Neuron (in vitro differentiated cells): ENCODE measurements around the gene KDM6B.

Source experiments
- H2AFZ ChIP-seq: one replicate; pipeline ENCODE4 v1.6.1; 2013; ENCODE audit warnings: low read depth, mild to moderate bottlenecking, inconsistent platforms, low read length, moderate library complexity
- H3K27me3 ChIP-seq: one replicate; pipeline ENCODE4 v1.6.1; 2013; ENCODE audit warnings: low read length; ENCODE audit not compliant: insufficient read depth
- H3K36me3 ChIP-seq: one replicate; pipeline ENCODE4 v1.6.1; 2013; ENCODE audit warnings: low read length; ENCODE audit not compliant: insufficient read depth
- H3K4me1 ChIP-seq: one replicate; pipeline ENCODE4 v1.6.1; 2013; ENCODE audit warnings: low read length; ENCODE audit not compliant: insufficient read depth
- H3K4me3 ChIP-seq: 2 replicates; pipeline ENCODE4 v1.5.1; 2013; ENCODE audit warnings: mild to moderate bottlenecking, low read length, moderate library complexity
- H3K9me3 ChIP-seq: one replicate; pipeline ENCODE4 v1.6.1; 2013; ENCODE audit warnings: low read length

The KDM6B gene

DNA sequence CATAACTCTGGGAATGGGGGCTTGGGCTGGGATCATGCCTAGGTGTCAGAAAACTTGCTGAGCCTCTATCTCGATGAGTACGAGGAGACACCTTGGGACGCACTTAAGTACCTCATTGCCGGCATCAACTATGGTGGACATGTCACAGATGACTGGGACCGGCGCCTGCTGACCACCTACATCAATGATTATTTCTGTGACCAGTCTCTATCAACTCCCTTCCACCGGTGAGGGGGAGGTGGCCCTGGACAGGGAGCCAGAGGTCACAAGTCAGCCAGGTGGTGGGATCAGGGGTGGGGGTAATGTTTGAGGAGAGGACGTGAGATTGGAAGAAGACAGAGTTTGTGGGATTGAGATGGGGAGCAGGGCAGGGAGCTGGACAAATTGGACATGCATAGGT lies 3.4 kb upstream of the KDM6B start:
- H2AFZ ChIP-seq: no peak overlapping the region
- H3K27me3 ChIP-seq: peaks cover 11% of the 10 kb centered on the region
- no peak overlapping the region for H3K4me3 ChIP-seq
- H3K4me1 ChIP-seq: peaks cover 14% of the 10 kb centered on the region
- H3K9me3 ChIP-seq: no peaks in the 10 kb centered on the region
- no peaks in the 10 kb centered on the region for H3K36me3 ChIP-seq

DNA sequence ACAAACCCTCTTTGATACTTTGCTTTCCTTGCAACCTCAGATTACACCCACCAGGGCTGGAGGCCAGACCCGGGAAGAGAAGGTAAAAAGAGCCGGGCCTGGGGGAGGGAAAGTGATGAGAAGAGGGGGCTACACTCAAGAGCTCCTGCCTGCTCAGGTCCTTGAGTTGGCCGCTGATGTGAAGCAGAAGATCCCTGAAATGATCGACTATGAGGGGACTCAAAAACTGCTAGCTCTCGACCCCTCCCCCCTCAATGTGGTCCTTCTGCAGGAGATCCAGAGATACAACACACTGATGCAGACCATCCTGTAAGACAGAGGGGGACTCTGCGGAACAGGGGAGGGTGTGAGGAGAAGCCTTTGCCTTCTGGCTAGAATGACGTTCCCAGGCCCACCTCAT lies 2.8 kb upstream of the KDM6B start:
- no peak overlapping the region for H3K4me3 ChIP-seq
- H2AFZ ChIP-seq: no peak overlapping the region
- peaks cover 16% of the 10 kb centered on the region for H3K4me1 ChIP-seq
- H3K27me3 ChIP-seq: peaks cover 11% of the 10 kb centered on the region
- no peaks in the 10 kb centered on the region for H3K9me3 ChIP-seq
- H3K36me3 ChIP-seq: no peaks in the 10 kb centered on the region

DNA sequence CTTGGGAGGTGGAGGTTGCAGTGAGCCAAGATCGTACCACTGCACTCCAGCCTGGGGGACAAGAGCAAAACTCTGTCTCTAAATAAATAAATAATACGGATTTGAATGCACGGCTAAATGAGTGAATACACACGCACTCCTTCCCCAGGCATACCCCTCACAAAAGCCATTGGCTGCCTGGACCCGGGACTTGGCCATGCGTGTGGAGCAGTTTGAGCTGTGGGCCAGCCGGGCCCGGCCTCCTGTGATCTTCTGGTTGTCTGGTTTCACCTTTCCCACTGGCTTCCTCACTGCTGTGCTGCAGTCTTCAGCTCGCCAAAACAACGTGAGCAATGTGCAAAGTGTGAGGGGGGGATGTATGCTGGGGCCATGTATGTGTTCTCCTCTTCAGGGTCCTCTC lies 1.6 kb upstream of the KDM6B start:
- H3K36me3 ChIP-seq: no peaks in the 10 kb centered on the region
- H2AFZ ChIP-seq: no peak overlapping the region
- no peaks in the 10 kb centered on the region for H3K9me3 ChIP-seq
- peaks cover 11% of the 10 kb centered on the region for H3K27me3 ChIP-seq
- H3K4me1 ChIP-seq: peaks cover 23% of the 10 kb centered on the region
- no peak overlapping the region for H3K4me3 ChIP-seq

DNA sequence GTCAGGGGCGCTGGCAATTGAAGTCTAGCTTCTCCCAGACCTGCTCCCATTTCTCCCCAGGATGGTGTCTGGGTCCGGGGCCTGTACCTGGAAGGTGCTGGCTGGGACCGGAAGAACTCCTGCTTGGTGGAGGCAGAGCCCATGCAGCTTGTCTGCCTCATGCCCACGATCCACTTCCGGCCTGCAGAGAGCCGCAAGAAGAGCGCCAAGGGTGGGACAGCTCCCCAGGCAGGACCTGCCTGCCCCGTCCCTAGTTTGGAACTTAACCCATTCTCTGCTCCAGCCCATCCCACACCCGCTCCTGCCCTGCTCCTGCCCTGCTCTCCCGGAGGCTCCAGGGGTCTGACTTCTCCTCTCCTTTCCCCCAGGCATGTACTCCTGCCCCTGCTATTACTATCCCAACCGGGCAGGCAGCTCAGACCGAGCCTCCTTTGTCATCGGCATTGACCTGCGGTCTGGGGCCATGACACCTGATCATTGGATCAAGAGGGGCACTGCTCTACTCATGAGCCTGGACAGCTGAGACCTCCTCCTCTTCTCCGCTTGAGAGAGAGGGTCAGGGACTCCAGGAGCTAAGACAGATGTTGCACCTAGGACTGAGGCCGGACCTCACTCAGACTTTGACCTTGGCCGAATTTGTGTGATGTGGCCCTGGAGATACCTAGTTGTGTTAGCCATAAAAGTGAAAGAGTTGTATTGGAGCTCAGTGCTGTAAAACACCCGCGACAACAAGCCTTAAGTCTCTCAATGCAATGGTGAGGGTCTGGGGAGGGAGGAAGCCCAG lies 814 bp upstream of the KDM6B start:
- H3K4me1 ChIP-seq: peaks cover 29% of the 10 kb centered on the region
- H3K4me3 ChIP-seq: peak overlapping the region; percentile 50
- H2AFZ ChIP-seq: no peak overlapping the region
- no peaks in the 10 kb centered on the region for H3K36me3 ChIP-seq
- H3K27me3 ChIP-seq: peaks cover 11% of the 10 kb centered on the region
- no peaks in the 10 kb centered on the region for H3K9me3 ChIP-seq

GRCh38 chr17:7834542-7834956 lies 532 bp downstream of the KDM6B start:
- Histone ChIP-seq H3K9me3 (no peaks in the 10 kb centered on the region), H3K36me3 (no peaks in the 10 kb centered on the region), H3K27me3 (peaks cover 11% of the 10 kb centered on the region), H3K4me1 (peaks cover 41% of the 10 kb centered on the region), H2AFZ (no peak overlapping the region), H3K4me3 (peak overlapping the region; percentile 50)

DNA sequence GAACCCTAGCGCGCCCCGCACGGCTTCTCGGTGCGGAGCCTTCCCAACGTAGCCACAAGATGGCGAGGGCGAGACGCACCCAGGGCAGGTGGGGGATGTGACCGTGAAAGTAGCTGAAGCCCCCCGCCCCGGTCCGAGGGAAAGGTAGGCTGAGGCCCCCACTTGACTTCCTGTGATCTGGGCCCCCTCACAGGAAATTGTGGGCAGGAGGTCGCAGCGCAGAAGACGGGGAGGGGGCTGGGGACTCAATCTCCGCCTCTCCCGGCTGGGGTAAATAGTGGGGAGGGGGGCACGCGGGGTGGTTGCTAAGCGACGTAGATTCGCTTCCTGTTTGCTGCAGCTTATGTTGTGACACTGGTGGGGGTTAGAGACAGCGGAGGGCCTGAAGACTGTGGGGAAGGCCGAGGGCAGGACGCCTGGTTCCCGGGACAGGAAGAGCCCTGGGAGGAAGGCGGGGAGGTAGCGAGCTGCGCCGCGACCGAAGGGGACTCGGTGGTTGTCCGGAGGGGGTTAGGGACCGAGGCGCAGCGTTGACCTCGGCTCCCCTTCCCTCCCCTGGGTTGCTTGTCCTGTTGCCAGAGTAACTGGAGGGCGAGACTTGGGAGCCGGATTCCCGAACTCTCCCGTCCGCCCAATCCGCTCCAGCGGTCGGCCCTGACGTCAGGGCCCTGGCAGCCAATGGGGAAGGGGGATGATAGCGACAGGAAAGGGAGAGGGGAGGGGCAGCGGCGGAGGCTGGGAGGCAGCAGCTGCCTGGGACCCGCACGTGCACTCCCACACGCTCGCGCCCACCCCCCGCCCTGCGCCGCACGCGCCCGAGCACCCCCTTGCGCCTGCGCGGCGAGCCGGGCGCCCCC lies 1.2 kb downstream of the KDM6B start:
- Histone ChIP-seq H3K27me3 (peaks cover 10% of the 10 kb centered on the region), H3K4me3 (peak overlapping the region; percentile 84), H3K9me3 (no peaks in the 10 kb centered on the region), H3K4me1 (peaks cover 47% of the 10 kb centered on the region), H3K36me3 (peaks cover 2% of the 10 kb centered on the region), H2AFZ (no peak overlapping the region)

DNA sequence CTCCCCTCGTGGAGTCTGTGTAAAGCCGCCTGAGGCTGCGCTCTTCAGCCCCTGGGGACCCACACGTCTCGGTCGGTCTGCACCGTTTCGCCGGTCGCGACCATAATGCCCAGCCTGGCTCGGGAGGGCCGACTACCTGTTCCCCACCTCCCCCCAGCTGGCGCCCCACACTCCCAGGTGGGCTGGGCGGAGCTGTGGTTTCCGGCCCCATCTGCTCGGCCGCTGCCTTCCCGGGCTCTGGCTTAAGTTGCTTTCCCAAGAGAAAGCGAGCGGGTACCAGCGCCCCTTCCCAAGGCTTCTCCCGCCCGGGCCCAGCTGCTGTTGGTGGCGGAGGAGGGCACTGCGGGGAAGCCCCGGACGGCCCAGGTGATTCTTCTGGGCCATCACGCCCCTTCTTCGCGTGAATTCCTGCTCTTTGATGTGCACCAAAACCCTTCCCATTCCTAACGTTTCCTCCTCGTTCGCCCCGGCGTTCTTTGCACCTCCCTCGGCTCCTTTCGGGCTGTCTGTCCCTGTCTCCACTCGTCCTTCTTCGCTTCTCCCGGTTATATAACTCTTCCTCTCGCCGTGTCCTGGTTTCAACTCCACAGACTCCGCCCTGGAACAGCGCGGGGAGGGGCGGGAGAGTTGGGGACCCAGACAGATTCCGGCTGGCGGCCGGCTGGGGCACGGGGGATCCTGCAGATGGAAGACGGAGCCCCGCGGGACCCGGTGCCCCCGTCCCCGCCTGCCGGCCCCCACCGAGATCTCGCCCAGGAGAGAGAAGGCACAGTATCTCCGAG lies 2.0 kb downstream of the KDM6B start:
- H3K27me3 ChIP-seq: peaks cover 5% of the 10 kb centered on the region
- peak overlapping the region; percentile 14 for H2AFZ ChIP-seq
- peaks cover 2% of the 10 kb centered on the region for H3K36me3 ChIP-seq
- H3K9me3 ChIP-seq: no peaks in the 10 kb centered on the region
- peaks cover 55% of the 10 kb centered on the region for H3K4me1 ChIP-seq
- peak overlapping the region; percentile 84 for H3K4me3 ChIP-seq

DNA sequence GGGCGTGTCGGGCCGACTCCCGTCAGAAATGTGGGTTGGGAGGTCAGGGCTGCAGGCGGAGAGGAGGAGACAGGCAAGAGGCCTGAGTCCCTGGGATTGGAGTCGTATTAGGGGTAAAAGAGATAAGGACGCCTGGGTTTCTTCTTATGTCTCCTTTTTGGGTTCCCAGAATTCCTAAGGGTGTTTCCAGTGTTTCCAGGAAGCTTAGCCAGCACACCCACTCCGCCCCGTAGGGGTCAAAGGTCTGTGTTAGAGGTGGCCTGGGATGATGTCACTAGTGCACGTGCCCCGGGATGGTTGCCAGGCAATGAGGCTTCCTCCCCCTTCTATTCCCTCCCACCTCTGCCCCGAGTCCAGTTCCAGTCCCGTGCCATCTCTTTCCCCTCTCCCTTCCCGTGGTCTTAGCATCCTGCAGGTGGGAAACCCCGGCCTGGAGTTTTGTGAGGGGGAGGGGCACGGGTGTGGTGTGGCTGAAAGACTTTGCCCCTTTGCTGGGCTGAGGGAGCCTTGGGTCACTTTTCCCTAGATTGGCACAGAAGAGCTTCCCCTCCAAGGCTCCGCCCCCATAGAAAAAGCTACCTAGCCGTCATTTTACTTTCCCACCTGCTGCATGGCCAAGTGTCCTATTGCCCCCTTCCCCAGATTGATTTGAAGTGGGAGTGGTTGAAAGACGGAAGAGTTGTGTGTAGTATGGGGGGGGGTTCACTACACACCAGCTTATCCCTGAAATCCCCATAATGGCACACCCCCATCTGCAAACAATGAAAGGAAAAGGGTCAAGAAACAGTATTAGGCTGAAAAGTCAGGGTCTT lies 2.8 kb downstream of the KDM6B start:
- no peak overlapping the region for H2AFZ ChIP-seq
- no peaks in the 10 kb centered on the region for H3K9me3 ChIP-seq
- H3K27me3 ChIP-seq: no peaks in the 10 kb centered on the region
- peaks cover 60% of the 10 kb centered on the region for H3K4me1 ChIP-seq
- H3K4me3 ChIP-seq: peak overlapping the region; percentile 84
- H3K36me3 ChIP-seq: peaks cover 2% of the 10 kb centered on the region

GRCh38 chr17:7837408-7838088 lies 3.5 kb downstream of the KDM6B start:
- Histone ChIP-seq H2AFZ (no peak overlapping the region), H3K4me1 (peaks cover 63% of the 10 kb centered on the region), H3K9me3 (no peaks in the 10 kb centered on the region), H3K27me3 (no peaks in the 10 kb centered on the region), H3K4me3 (peak overlapping the region; percentile 84), H3K36me3 (peaks cover 2% of the 10 kb centered on the region)

DNA sequence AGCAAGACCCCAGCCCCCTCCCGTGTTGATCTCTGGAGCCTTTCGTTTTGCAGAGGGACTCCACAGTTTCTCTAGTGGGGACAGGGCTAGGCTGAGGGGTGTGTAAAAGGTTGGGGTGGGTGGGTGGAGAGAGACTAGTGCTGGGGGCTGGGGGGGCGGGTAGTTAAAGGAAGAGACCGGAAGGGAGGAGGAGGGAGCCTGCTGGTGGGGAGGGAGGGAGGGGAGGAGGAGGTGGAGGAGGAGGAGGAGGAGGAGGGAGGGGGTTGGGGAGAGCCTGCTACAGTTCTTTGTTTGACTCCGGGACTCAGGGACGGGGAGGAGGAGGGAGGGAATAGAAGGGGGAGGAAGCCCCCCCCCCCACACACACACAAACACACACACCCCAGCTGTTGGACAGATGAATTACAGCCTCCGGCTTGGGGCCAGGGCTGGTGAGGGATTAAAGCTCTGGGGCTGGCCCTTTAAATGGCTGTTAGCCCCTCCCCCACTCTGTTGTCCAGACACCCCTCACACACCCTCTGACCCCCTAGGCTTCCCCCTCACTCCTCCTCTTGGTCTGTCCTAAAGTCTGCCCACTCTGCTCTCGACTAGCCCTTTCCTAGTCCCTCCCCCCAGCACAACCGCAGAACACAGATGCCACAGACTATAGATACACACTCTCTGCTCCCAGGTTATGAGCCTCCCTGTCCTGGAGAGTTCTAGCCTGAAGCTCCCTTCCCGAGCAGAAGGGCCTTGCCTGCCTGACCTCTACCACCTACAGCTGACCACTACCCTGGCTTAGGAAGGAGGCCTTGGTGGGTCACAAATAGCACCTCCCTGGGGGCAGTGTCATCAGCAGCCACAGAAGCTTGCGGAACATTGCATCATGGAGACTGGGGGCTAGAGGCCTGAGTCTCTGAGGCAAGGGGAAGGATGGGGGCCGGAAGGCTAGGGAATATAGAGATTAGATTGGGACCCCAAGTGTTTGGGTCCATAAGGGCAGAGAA lies 4.4 kb downstream of the KDM6B start:
- no peak overlapping the region for H2AFZ ChIP-seq
- H3K27me3 ChIP-seq: no peaks in the 10 kb centered on the region
- H3K9me3 ChIP-seq: no peaks in the 10 kb centered on the region
- peaks cover 65% of the 10 kb centered on the region for H3K4me1 ChIP-seq
- H3K4me3 ChIP-seq: peak overlapping the region; percentile 84
- peaks cover 2% of the 10 kb centered on the region for H3K36me3 ChIP-seq

DNA sequence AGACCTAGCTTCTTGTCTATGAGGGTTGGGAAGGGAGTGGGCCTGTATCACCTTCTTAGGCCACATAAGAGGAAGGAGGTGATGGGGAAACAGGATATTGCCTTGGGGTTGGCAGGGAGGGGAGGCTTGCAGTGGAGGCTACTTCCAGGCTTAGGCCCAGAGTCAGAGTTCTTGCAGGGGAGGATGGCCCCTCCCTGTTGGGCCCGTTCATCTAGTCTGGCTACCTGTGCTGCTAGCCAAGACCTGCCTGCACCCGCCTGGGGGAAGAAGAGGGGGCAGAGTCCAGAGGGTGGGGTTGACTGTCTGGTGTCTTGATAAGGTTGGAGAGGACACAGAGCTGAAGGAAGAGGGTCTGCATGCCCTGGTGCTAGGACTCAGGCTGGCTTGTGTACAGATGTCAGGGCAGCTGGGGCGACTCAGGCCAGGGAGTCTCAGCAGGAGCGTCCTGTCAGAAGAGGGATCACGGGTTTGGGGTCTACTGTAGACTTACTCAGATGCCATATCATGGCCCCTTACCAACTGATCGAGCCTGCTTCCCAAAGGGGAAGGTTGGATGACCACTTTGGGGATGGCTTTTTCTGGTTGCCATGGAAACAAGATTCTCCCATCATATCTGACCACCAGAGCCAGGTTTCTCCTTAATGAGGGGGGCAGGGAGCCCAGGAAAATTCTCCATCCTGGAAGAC lies 5.3 kb downstream of the KDM6B start:
- peak overlapping the region; percentile 33 for H3K4me3 ChIP-seq
- H3K4me1 ChIP-seq: peaks cover 60% of the 10 kb centered on the region
- peaks cover 2% of the 10 kb centered on the region for H3K36me3 ChIP-seq
- no peak overlapping the region for H2AFZ ChIP-seq
- no peaks in the 10 kb centered on the region for H3K27me3 ChIP-seq
- no peaks in the 10 kb centered on the region for H3K9me3 ChIP-seq
